Liver (tissue), 9 donors: ENCODE results near the gene STOML2. TPM values are rescaled to one million over a fixed set of nuclear protein-coding genes. Genes with fewer than 3 reads are reported as not detected.
"Not testable (repeated sequence)": the region's sequence is repeated elsewhere in the genome, so short reads cannot be mapped to it uniquely, and the experiment has no call there.

ENCODE experiments used
- DNase-seq: peaks from one replicate; pipeline ENCODE4 v3.0.0-alpha.2; 2017; ENCODE audit warnings: low spot score
- H3K27ac ChIP-seq, 2 donors: one replicate each; pipeline ENCODE4 v1.7.0; 2013; ENCODE audit warnings: inconsistent platforms in 2 of 2, low read length in 2 of 2, control low read depth in 1 of 2, low read depth in 1 of 2, mild to moderate bottlenecking in 1 of 2
- H3K27me3 ChIP-seq, 4 donors: one replicate each; pipeline versions ENCODE4 v1.6.1 to v1.7.0; 2013; ENCODE audit warnings: low read length in 3 of 4, inconsistent platforms in 1 of 4, mild to moderate bottlenecking in 1 of 4, moderate library complexity in 1 of 4; ENCODE audit not compliant: control insufficient read depth in 4 of 4, insufficient read depth in 4 of 4
- H3K36me3 ChIP-seq, 4 donors: one replicate each; pipeline versions ENCODE4 v1.6.1 to v1.7.0; 2013; ENCODE audit warnings: low read length in 3 of 4, mild to moderate bottlenecking in 3 of 4, low read depth in 1 of 4, moderate library complexity in 1 of 4; ENCODE audit not compliant: control insufficient read depth in 4 of 4, insufficient read depth in 3 of 4
- H3K4me1 ChIP-seq, 4 donors: one replicate each; pipeline versions ENCODE4 v1.6.1 to v1.7.0; 2013; ENCODE audit warnings: low read length in 3 of 4, mild to moderate bottlenecking in 3 of 4, moderate library complexity in 1 of 4; ENCODE audit not compliant: control insufficient read depth in 4 of 4, insufficient read depth in 4 of 4
- H3K4me3 ChIP-seq, 3 donors: one replicate each; pipeline versions ENCODE4 v1.6.1 to v1.7.0; 2013; ENCODE audit warnings: low read length in 3 of 3, control low read depth in 1 of 3, low read depth in 1 of 3, mild to moderate bottlenecking in 1 of 3
- H3K9ac ChIP-seq, 2 donors: one replicate each; pipeline ENCODE4 v1.7.0; 2013; ENCODE audit warnings: low read length in 2 of 2, mild to moderate bottlenecking in 2 of 2, moderate library complexity in 2 of 2, control low read depth in 1 of 2, low read depth in 1 of 2
- H3K9me3 ChIP-seq, 4 donors: one replicate each; pipeline versions ENCODE4 v1.6.1 to v1.7.0; 2013; ENCODE audit warnings: low read length in 3 of 4; ENCODE audit not compliant: control insufficient read depth in 4 of 4
- EGR1 ChIP-seq, 2 donors: IDR thresholded peaks; 2 replicates each; pipeline ENCODE4 v1.6.1; 2016 to 2018; ENCODE audit warnings: antibody characterized with exemption in 2 of 2, low read depth in 2 of 2
- FOXA1 ChIP-seq: IDR thresholded peaks from 2 replicates; pipeline ENCODE4 v1.6.1; 2016; ENCODE audit warnings: antibody characterized with exemption
- FOXA2 ChIP-seq: IDR thresholded peaks from 2 replicates; pipeline ENCODE4 v1.6.1; 2016; ENCODE audit warnings: antibody characterized with exemption
- GABPA ChIP-seq, 2 donors: IDR thresholded peaks in 1 of 2; conservative IDR thresholded peaks in 1 of 2; 2 replicates each; pipeline ENCODE4 v1.6.1; 2016; ENCODE audit warnings: antibody characterized with exemption in 2 of 2, mild to moderate bottlenecking in 1 of 2, moderate library complexity in 1 of 2
- HNF4A ChIP-seq, 2 donors: conservative IDR thresholded peaks; 2 replicates each; pipeline ENCODE4 v1.6.1; 2016; ENCODE audit warnings: antibody characterized with exemption in 2 of 2, mild to moderate bottlenecking in 2 of 2
- HNF4G ChIP-seq: IDR thresholded peaks from 2 replicates; pipeline ENCODE4 v1.6.1; 2016; ENCODE audit warnings: antibody characterized with exemption
- JUND ChIP-seq, 2 donors: IDR thresholded peaks; 2 replicates each; pipeline ENCODE4 v1.6.1; 2016; ENCODE audit warnings: antibody characterized with exemption in 2 of 2
- MAX ChIP-seq: IDR thresholded peaks from 2 replicates; pipeline ENCODE4 v1.6.1; 2016; ENCODE audit warnings: antibody characterized with exemption
- NR2F2 ChIP-seq: IDR thresholded peaks from 2 replicates; pipeline ENCODE4 v1.6.1; 2016; ENCODE audit warnings: antibody characterized with exemption
- RAD21 ChIP-seq, 2 donors: IDR thresholded peaks; 2 replicates each; pipeline ENCODE4 v1.6.1; 2016; ENCODE audit warnings: antibody characterized with exemption in 2 of 2, mild to moderate bottlenecking in 2 of 2
- RXRA ChIP-seq, 2 donors: IDR thresholded peaks; 2 replicates each; pipeline ENCODE4 v1.6.1; 2017 to 2018; ENCODE audit warnings: antibody characterized with exemption in 2 of 2, mild to moderate bottlenecking in 1 of 2
- SP1 ChIP-seq: IDR thresholded peaks from 2 replicates; pipeline ENCODE4 v1.6.1; 2018; ENCODE audit warnings: antibody characterized with exemption, mild to moderate bottlenecking
- YY1 ChIP-seq: IDR thresholded peaks from 2 replicates; pipeline ENCODE4 v1.6.1; 2016; ENCODE audit warnings: antibody characterized with exemption, mild to moderate bottlenecking
- WGBS: extraction: QIAGEN DNeasy Blood & Tissue Kit; methylation state at CpG from one replicate; pipeline ENCODE4 v1.1.7; 2013; 5-methylcytosine and 5-hydroxymethylcytosine counted together
- polyA plus RNA-seq, 2 donors: library from polyadenylated mRNA; stranded (reverse) in 1 of 2; unstranded in 1 of 2; fragments of 200-250 nt in 1 of 2; fragments of >200 nt in 1 of 2; fragmentation: Nextera tagmentation in 1 of 2; extraction: Ambion mirVana in 1 of 2; gene quantifications; one replicate each; pipeline versions ENCODE4 v1.2.1 to v1.2.3, GENCODE V29; 2013 to 2015
- total RNA-seq, 2 donors: library from RNA; depleted of rRNA; stranded (reverse); fragments of >200 nt; gene quantifications; one replicate each; pipeline ENCODE4 v1.2.3, GENCODE V29; 2014
- TF ChIP-seq, protein P1 (sequence below): IDR thresholded peaks from 2 replicates; pipeline ENCODE4 v1.6.1; 2016; ENCODE audit warnings: antibody characterized with exemption, mild to moderate bottlenecking
- donor health status: healthy.
- donor health status: healthy.
- donor health status: healthy.
- donor health status: healthy.
- donor health status: healthy.

Gene STOML2
- total RNA-seq, result 10 to 100 TPM; 77.8 to 85.1 TPM
- polyA plus RNA-seq, result 10 to 100 TPM; 77.9 to 96.8 TPM

GRCh38 chr9:35102769-35103659 is at the start of gene STOML2:
STOML2 (minus strand) TSS chr9:35103131; CDS start chr9:35103094, 37 bp downstream.
- Histone ChIP-seq H3K27me3 (no peaks in the 10 kb centered on the region), H3K4me3 (peak within 1 kb of the TSS; percentile 48 to 96 (median 87)), H3K9ac (peak within 1 kb of the TSS; percentile 86 to 90), H3K9me3 (no peaks in the 10 kb centered on the region), H3K36me3 (peaks cover 13 to 50% (median 25%) of the 10 kb centered on the region in 4 donors), H3K27ac (peak within 1 kb of the TSS; percentile 79 to 81), H3K4me1 (peaks cover 0 to 23% (median 18%) of the 10 kb centered on the region in 4 donors)
- TF ChIP-seq HNF4G (no peak), RXRA (IDR thresholded peaks at IDR 0.05) (peak; percentile 38 to 44), MAX (peak; percentile 65), JUND (IDR thresholded peaks at IDR 0.05) (no peak), GABPA (IDR thresholded peaks at IDR 0.05 in 1 of 2, conservative IDR thresholded peaks at IDR 0.05 in 1 of 2) (peak; percentile 98 to 99), RAD21 (IDR thresholded peaks at IDR 0.05) (peak in 1 of 2 donors; percentile 31), FOXA1 (no peak), YY1 (peak; percentile 94), FOXA2 (no peak), NR2F2 (peak; percentile 89), SP1 (peak; percentile 79), EGR1 (IDR thresholded peaks at IDR 0.05; ENCODE audit: low read depth in 2 of 2) (peak; percentile 87 to 95), HNF4A (conservative IDR thresholded peaks at IDR 0.05) (peak in 1 of 2 donors; percentile 22)
- TF ChIP-seq, protein P1, sequence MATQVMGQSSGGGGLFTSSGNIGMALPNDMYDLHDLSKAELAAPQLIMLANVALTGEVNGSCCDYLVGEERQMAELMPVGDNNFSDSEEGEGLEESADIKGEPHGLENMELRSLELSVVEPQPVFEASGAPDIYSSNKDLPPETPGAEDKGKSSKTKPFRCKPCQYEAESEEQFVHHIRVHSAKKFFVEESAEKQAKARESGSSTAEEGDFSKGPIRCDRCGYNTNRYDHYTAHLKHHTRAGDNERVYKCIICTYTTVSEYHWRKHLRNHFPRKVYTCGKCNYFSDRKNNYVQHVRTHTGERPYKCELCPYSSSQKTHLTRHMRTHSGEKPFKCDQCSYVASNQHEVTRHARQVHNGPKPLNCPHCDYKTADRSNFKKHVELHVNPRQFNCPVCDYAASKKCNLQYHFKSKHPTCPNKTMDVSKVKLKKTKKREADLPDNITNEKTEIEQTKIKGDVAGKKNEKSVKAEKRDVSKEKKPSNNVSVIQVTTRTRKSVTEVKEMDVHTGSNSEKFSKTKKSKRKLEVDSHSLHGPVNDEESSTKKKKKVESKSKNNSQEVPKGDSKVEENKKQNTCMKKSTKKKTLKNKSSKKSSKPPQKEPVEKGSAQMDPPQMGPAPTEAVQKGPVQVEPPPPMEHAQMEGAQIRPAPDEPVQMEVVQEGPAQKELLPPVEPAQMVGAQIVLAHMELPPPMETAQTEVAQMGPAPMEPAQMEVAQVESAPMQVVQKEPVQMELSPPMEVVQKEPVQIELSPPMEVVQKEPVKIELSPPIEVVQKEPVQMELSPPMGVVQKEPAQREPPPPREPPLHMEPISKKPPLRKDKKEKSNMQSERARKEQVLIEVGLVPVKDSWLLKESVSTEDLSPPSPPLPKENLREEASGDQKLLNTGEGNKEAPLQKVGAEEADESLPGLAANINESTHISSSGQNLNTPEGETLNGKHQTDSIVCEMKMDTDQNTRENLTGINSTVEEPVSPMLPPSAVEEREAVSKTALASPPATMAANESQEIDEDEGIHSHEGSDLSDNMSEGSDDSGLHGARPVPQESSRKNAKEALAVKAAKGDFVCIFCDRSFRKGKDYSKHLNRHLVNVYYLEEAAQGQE, result peak; percentile 40
- WGBS, result 1% methylated on average over 57 of the region's 57 CpGs
- DNase-seq, result peak; percentile 90

- H3K27ac ChIP-seq, DNase-seq, H3K27me3 ChIP-seq, H3K4me3 ChIP-seq, H3K36me3 ChIP-seq, H3K4me1 ChIP-seq, H3K9ac ChIP-seq: not testable (repeated sequence)
- H3K9me3 ChIP-seq, result peaks cover 0 to 16% (median 6%) of the 10 kb centered on the region in 4 donors
- 70% methylated on average over 5 of the region's 5 CpGs for WGBS
These were observed 45.1 kb upstream of the STOML2 start for GRCh38 chr9:35147941-35148563.
